Bone marrow (tissue), 2 donors: ENCODE data around the gene MAGEA11.
"Not testable (repeated sequence)": the region's sequence is repeated elsewhere in the genome, so short reads cannot be mapped to it uniquely, and the experiment has no call there.

Experiments used
- DNase-seq, 2 donors: peaks; one replicate each; lab custom pipeline; 2025; lab: John Stamatoyannopoulos, UW

Gene MAGEA11

GRCh38 chrX:149718757-149719156, 6.9 kb downstream of the MAGEA11 start:
- DNase-seq, result no peak

GRCh38 chrX:149720021-149720689, 8.3 kb downstream of the MAGEA11 start:
- no peak for DNase-seq

GRCh38 chrX:149721241-149721640, 9.4 kb downstream of the MAGEA11 start:
- not testable (repeated sequence) for DNase-seq

GRCh38 chrX:149721778-149722177, 9.9 kb downstream of the MAGEA11 start:
- DNase-seq, result no peak

- DNase-seq, result not testable (repeated sequence)
Observed at GRCh38 chrX:149723583-149724118, 11.8 kb downstream of the MAGEA11 start.

DNA sequence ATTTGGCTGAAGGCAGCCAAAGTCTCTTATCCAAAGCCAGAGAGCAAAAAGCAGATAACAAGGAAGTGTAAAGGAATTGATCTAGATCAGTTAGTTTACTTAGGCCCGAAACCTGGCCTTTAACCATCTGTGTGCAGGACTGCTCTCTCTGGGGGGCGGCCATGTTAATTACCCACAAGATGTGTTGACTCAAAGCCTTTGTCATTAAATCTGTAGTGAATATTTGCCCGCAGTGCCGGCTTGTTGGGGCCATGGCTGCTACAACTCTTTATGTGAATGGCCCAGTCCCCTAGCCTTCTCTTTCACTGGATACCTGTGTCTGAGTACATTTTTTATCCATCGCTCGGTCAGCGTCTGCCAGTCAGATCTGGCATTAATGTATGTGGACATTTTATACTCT, 15.4 kb downstream of the MAGEA11 start:
- DNase-seq, result not testable (repeated sequence)

GRCh38 chrX:149742269-149742668, 30.4 kb downstream of the MAGEA11 start:
- not testable (repeated sequence) for DNase-seq

- not testable (repeated sequence) for DNase-seq
Observed at GRCh38 chrX:149746390-149747007, 34.6 kb downstream of the MAGEA11 start.

DNA sequence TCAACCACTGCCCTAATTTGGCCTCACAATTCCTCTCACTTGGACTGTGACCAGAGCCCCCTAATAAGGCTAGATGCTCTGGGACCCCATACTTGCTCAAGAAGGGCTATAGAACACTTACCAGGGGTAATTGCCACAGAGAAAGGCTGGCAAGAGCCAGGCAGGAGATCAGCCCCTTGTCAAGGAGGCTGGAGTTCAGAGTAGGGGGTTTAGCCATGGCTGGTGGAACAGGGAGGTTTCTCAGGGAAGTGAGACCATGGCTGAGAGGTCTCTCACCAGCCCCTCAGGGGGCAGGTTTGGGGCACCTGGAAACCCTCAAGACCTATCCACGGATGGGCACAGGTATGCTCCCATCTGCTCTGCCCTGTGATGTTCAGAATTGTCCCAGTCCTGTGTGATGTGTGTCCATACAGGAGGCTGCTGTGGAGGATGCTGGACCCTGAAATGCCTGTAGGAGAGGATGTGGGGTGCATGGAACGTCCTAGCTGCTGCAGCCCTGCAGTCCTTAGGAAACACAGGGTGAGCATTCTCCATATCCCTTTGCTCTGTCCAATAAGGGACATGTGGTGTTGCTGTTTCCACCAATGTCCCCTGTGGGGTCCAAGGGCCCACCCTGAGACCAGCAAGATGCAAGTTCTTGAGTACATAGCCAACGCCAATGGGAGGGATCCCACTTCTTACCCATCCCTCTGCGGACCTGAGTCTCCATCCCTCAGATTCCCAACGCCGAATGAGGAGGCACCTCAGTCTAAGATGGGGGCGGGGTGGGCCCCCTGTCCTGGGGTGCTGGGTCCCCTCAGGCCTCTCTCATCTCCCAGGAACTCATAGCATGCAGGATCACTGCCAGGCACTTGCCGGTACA, 45.6 kb downstream of the MAGEA11 start:
- no peak for DNase-seq

- DNase-seq, result no peak
Observed at GRCh38 chrX:149758068-149758714, 46.3 kb downstream of the MAGEA11 start.

- not testable (repeated sequence) for DNase-seq
Observed at GRCh38 chrX:149758715-149759078, 46.8 kb downstream of the MAGEA11 start.

DNA sequence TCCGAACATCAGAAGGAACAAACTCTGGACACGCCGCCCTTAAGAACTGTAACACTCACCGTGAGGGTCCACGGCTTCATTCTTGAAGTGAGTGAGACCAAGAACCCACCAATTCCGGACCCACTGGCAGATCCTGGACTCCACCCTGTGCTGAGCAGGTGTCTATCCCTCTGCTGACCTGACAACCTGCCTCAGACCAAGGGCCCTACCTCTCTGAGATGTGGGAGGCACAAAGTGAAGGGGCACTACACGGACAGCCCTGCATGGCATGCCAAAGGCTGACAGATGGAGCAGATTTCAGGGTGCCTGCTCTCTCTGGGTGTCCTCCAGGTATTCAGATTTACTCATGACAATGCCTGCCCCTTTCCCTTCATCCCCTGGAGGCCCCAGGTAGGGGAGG, 48.0 kb downstream of the MAGEA11 start:
- no peak for DNase-seq

DNA sequence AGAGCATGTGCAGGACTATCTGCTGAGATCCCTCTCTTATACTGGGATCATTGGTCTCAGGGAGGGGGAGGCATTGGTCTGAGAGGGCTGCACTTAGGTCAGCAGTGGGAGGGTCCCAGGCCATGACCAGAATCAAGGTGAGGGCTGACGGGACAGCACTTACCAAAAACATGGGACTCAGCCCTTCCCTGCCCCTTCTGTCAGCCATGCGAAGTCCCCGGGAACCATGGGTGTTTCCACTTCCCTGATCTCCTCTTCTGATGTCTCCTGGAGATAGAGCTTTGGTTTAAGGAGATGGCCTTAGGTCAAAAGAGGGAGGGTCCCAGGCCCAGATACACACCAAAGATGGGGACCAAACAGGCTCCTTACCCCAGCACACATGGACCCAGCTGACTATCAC, 49.1 kb downstream of the MAGEA11 start:
- DNase-seq, result no peak

DNA sequence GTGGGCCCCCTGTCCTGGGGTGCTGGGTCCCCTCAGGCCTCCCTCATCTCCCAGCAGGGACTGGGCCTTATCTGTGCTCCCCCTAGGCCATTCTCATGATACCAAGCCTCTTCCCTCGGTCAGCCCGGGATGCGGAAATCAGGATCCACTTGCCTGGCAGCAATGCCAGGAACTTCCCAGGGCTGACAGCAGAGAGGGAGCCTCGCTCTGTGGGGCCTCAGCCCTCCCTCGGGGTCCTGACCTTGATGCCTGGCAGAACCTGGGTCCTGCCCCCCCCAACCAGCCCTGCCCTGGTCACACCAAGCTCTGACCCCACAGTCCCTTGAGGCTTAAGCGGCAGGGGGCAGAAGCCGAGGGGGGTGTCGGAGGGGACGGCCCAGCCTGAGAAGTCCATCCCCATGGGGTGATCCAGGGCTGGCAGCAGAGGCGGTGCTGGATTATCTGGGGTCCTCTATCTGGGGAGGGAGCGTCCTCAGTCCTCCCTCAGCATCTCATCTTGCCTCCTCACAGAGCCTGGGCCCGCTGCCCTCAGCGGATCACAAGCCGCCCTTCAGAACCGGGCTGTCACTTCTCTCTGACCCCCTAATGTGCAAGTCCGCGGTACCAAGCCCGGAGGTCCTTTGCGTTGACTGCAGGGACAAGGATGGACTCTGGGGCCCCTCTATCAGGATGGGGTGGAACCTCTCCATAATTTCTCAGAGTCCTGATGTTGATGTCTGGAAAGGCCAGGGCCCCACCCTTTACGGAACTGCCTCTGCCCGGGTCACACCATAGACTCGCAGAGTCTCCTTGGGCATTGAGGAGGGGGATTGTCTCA, 50.2 kb downstream of the MAGEA11 start:
- not testable (repeated sequence) for DNase-seq

GRCh38 chrX:149762696-149763614, 51.1 kb downstream of the MAGEA11 start:
- no peak for DNase-seq
